ENCODE data around the gene CEP128. TPM values are rescaled to one million over a fixed set of nuclear protein-coding genes. Genes with fewer than 3 reads are reported as not detected.

The CEP128 gene
- total and polyA plus RNA-seq, 2 experiments from 2014 or later, result 7.6 to 17.6 TPM

- Mint-ChIP-seq H3K4me3 (no peak overlapping the region), H3K27ac (no peak overlapping the region), H3K9me3 (no peaks in the 10 kb centered on the region), H3K27me3 (ENCODE audit: insufficient read depth, low read depth, poor library complexity) (no peaks in the 10 kb centered on the region), H3K36me3 (ENCODE audit: low read depth) (no peaks in the 10 kb centered on the region), H3K4me1 (no peaks in the 10 kb centered on the region)
- H3K4me3 ChIP-seq, result no peak overlapping the region
- no peak overlapping the region for H3K4me2 ChIP-seq
- no peaks in the 10 kb centered on the region for H3K79me2 ChIP-seq (replicated peaks; ENCODE audit: insufficient read depth)
- H4K20me1 ChIP-seq (replicated peaks; ENCODE audit: insufficient read depth), result no peaks in the 10 kb centered on the region
- H3K9me2 ChIP-seq (ENCODE audit: insufficient read depth), result 0 out of 2 replicates have a peak, but pooled peaks cover 5% of the 10 kb centered on the region
- ATAC-seq, result no peak
- no peaks in the 10 kb centered on the region for H3K4me1 ChIP-seq (ENCODE audit: insufficient read depth)
- H3K36me3 ChIP-seq (ENCODE audit: insufficient read depth), result no peaks in the 10 kb centered on the region
- no peaks in the 10 kb centered on the region for H3F3A ChIP-seq (replicated peaks; ENCODE audit: low read depth)
- H3K27me3 ChIP-seq (ENCODE audit: insufficient read depth), result no peaks in the 10 kb centered on the region
- no peak overlapping the region for H3K27ac ChIP-seq (ENCODE audit: low read depth)
- TF ChIP-seq STAT1 (IDR thresholded peaks at IDR 0.05; ENCODE audit: unreplicated experiment), result no peak
- no peak for TF ChIP-seq EZH2 (IDR thresholded peaks at IDR 0.05; ENCODE audit: low read depth, unreplicated experiment)
- no peak for TF ChIP-seq NANOG (IDR thresholded peaks at IDR 0.05; ENCODE audit: borderline replicate concordance)
- no peak for TF ChIP-seq CTCF (conservative IDR thresholded peaks at IDR 0.05; ENCODE audit: low read depth in 2 of 2)
- TF ChIP-seq ZNF114 (CRISPR knock-in tag; IDR thresholded peaks at IDR 0.05), result no peak
- TF ChIP-seq EZH2phosphoT487 (IDR thresholded peaks at IDR 0.05; ENCODE audit: unreplicated experiment), result no peak
- TF ChIP-seq ETS1 (IDR thresholded peaks at IDR 0.05), result no peak
- no peak for TF ChIP-seq JUNB (IDR thresholded peaks at IDR 0.05; ENCODE audit: unreplicated experiment)
- no peak for TF ChIP-seq POLR2AphosphoS5 (IDR thresholded peaks at IDR 0.05; ENCODE audit: low read depth)
- TF ChIP-seq REST (IDR thresholded peaks at IDR 0.05; ENCODE audit: unreplicated experiment), result no peak
- no peak for TF ChIP-seq ZNF462 (CRISPR knock-in tag; IDR thresholded peaks at IDR 0.05)
- TF ChIP-seq CREB1 (CRISPR knock-in tag; IDR thresholded peaks at IDR 0.05; ENCODE audit: low read depth), result no peak
- no peak for TF ChIP-seq ZNF331 (CRISPR knock-in tag; IDR thresholded peaks at IDR 0.05; ENCODE audit: low read depth)
- no peak overlapping the region for H2AFZ ChIP-seq
- no peak for DNase-seq (ENCODE audit: low spot score)
These were observed 436.8 kb downstream of the CEP128 start for GRCh38 chr14:80504781-80505180.
